ENCODE data around the gene MTSS2. TPM values are rescaled to one million over a fixed set of nuclear protein-coding genes. Genes with fewer than 3 reads are reported as not detected.

MTSS2 gene
- total RNA-seq, 3 donors from 2014 or later (not counting 1 experiment from before 2014, with no cell fraction given) = 3.8 to 8.8 (median 4.4) TPM

DNA sequence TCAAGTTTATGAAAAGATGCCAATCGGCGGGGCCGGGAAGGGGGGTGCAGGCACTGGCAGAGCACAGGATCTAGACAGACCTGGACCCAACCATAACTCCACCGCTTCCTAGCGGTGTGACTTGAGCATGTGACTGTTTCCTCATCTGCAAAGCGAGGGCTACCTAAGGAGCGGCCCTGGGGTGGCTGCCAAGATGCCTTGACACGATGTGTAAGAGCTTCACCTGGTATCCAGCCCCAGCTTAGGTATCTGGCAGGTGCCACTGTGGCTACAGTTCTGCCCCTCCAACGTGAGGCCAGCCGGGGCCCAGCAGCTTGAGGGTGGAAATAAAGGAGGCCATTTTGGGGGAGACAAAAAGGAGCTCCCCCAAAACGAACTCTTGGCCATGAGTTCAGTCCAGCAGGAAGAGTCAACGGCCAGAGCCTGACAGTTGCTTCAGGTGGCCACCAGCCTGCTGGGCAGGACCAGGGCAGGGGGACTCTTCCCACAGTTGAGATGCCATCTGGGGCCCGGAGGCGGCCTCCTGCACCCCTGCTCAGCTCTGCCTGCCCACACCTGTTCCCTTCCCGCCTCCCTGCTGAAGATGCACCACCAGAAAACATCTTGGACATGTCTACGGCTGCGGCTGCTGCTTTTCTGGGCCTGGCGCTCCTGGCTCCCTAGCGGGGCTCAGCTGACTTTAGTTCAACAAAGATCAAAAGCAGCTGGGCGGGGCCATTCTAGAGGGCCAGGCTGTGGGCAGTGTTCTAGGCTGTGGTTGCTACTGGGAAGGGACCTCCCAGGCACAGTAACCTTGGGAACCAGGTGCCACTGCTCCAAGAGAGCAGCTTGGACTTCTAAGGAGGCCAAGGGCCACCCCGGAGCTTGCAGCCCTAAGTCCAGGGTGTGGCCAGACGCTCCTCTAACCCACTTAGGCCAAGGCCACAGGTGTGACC is 3.4 kb upstream of the MTSS2 start:
- Mint-ChIP-seq H3K4me3 (no peak overlapping the region), H3K27ac (no peak overlapping the region), H3K36me3 (no peaks in the 10 kb centered on the region), H3K9me3 (no peaks in the 10 kb centered on the region), H3K4me1 (peaks cover 0 to 9% of the 10 kb centered on the region in 2 donors), H3K27me3 (ENCODE audit: low read depth in 2 of 2) (peaks cover 0 to 2% of the 10 kb centered on the region in 2 donors)
- WGBS (ENCODE audit: insufficient coverage) = 87% methylated on average over 22 of the region's 22 CpGs
- Histone ChIP-seq H3K9me3 (ENCODE audit: control insufficient read depth, insufficient read depth, low read length) (no peaks in the 10 kb centered on the region), H3K4me1 (ENCODE audit: control insufficient read depth, insufficient read depth, low read length) (peaks cover 7% of the 10 kb centered on the region), H3K4me3 (ENCODE audit: low read length) (no peak overlapping the region), H3K27ac (ENCODE audit: low read length) (no peak overlapping the region), H3K36me3 (ENCODE audit: control insufficient read depth, insufficient read depth, low read length) (no peaks in the 10 kb centered on the region), H3K27me3 (ENCODE audit: control insufficient read depth, insufficient read depth, low read length) (peaks cover 8% of the 10 kb centered on the region)
- intact Hi-C loops (cut with micrococcal nuclease) = no loop called here
- TF ChIP-seq, protein P1, sequence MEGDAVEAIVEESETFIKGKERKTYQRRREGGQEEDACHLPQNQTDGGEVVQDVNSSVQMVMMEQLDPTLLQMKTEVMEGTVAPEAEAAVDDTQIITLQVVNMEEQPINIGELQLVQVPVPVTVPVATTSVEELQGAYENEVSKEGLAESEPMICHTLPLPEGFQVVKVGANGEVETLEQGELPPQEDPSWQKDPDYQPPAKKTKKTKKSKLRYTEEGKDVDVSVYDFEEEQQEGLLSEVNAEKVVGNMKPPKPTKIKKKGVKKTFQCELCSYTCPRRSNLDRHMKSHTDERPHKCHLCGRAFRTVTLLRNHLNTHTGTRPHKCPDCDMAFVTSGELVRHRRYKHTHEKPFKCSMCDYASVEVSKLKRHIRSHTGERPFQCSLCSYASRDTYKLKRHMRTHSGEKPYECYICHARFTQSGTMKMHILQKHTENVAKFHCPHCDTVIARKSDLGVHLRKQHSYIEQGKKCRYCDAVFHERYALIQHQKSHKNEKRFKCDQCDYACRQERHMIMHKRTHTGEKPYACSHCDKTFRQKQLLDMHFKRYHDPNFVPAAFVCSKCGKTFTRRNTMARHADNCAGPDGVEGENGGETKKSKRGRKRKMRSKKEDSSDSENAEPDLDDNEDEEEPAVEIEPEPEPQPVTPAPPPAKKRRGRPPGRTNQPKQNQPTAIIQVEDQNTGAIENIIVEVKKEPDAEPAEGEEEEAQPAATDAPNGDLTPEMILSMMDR (IDR thresholded peaks at IDR 0.05) = no peak
- no peak for ATAC-seq
- DNase-seq = no peak

DNA sequence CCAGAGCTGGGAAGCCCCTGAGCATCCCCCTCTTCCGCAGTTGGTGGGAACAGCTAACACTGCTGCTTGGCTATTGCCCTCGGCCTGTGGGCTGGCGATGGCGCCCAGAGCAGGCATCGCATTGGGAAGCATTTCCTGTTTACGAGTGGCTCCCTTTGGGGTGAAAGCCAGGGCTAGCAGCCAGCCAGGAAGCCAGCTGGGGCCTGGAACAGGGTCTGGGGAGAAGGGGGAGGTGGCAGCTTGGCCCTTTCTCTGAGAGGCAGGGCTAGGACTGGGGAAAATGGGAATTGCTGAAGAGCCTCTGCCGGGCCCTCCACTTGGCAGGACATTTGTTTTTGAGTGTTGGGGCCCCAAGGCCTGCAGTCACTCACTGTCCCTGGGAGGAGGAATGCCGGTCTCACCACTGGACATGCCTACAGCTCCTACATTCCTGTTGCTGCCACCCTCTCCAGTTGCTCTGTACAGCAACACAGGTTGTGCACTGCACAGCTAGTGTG is 2.4 kb upstream of the MTSS2 start:
- DNase-seq (no peak), ATAC-seq (no peak)
- no peaks in the 10 kb centered on the region for H3K9me3 Mint-ChIP-seq
- intact Hi-C loops (cut with micrococcal nuclease) = no loop called here
- H3K4me1 ChIP-seq (ENCODE audit: control insufficient read depth, insufficient read depth, low read length) = peaks cover 7% of the 10 kb centered on the region
- no peaks in the 10 kb centered on the region for H3K36me3 Mint-ChIP-seq
- peaks cover 0 to 9% of the 10 kb centered on the region in 2 donors for H3K4me1 Mint-ChIP-seq
- WGBS (ENCODE audit: insufficient coverage) = 80% methylated on average over 8 of the region's 8 CpGs
- TF ChIP-seq, protein P1 (IDR thresholded peaks at IDR 0.05) = no peak
- H3K27ac ChIP-seq (ENCODE audit: low read length) = no peak overlapping the region
- H3K27ac Mint-ChIP-seq = no peak overlapping the region
- no peaks in the 10 kb centered on the region for H3K9me3 ChIP-seq (ENCODE audit: control insufficient read depth, insufficient read depth, low read length)
- no peak overlapping the region for H3K4me3 ChIP-seq (ENCODE audit: low read length)
- H3K36me3 ChIP-seq (ENCODE audit: control insufficient read depth, insufficient read depth, low read length) = no peaks in the 10 kb centered on the region
- H3K4me3 Mint-ChIP-seq = no peak overlapping the region
- peaks cover 8% of the 10 kb centered on the region for H3K27me3 ChIP-seq (ENCODE audit: control insufficient read depth, insufficient read depth, low read length)
- peaks cover 0 to 2% of the 10 kb centered on the region in 2 donors for H3K27me3 Mint-ChIP-seq (ENCODE audit: low read depth in 2 of 2)

DNA sequence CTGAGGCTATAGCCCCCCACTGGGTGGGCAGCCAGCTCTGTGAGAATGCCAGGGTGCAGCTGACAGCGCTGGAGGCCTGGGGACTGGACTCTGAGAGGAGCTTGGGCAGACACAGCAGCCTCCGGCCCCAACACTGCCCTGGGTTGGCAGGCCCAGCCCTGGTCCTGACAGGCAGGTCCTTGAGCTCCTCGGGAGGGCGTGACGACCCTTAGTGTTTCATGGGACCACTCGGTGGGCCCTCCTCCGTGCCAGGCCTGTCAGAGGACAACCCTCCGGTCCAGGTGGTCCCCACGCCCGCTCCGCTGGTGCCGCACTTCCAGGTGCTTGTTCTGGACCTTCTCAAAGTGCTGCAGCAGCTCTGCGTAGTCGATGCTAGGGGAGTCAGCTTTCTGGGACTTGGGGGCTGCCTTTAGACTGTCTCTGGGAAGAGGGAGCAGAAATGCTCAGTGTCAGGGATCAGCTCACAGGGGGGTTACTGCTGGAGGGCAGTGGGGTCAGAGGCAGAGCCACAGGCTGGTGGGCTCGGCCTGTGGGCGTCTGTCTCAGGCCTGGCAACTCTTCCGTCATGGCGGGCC is 1.9 kb upstream of the MTSS2 start:
- intact Hi-C loops (cut with micrococcal nuclease) = no loop called here
- WGBS (ENCODE audit: insufficient coverage) = 95% methylated on average over 18 of the region's 18 CpGs
- ATAC-seq (no peak), DNase-seq (no peak)
- Histone ChIP-seq H3K4me1 (ENCODE audit: control insufficient read depth, insufficient read depth, low read length) (peaks cover 7% of the 10 kb centered on the region), H3K4me3 (ENCODE audit: low read length) (no peak overlapping the region), H3K36me3 (ENCODE audit: control insufficient read depth, insufficient read depth, low read length) (no peaks in the 10 kb centered on the region), H3K27ac (ENCODE audit: low read length) (no peak overlapping the region), H3K9me3 (ENCODE audit: control insufficient read depth, insufficient read depth, low read length) (no peaks in the 10 kb centered on the region), H3K27me3 (ENCODE audit: control insufficient read depth, insufficient read depth, low read length) (peaks cover 8% of the 10 kb centered on the region)
- Mint-ChIP-seq H3K4me1 (peaks cover 0 to 9% of the 10 kb centered on the region in 2 donors), H3K9me3 (no peaks in the 10 kb centered on the region), H3K4me3 (peak overlapping the region; percentile 78), H3K27me3 (ENCODE audit: low read depth in 2 of 2) (peaks cover 0 to 2% of the 10 kb centered on the region in 2 donors), H3K27ac (no peak overlapping the region), H3K36me3 (no peaks in the 10 kb centered on the region)
- TF ChIP-seq, protein P1 (IDR thresholded peaks at IDR 0.05) = no peak
